Karpas-422 (cell line): ENCODE measurements around the gene LMBRD1. TPM values are rescaled to one million over a fixed set of nuclear protein-coding genes. Genes with fewer than 3 reads are reported as not detected.
A peak's percentile ranks its signal among the peaks of the same experiment; 100 is the strongest.

ENCODE experiments used
- DNase-seq: peaks from one replicate; pipeline ENCODE4 v3.0.0-alpha.2; 2015
- H2AFZ ChIP-seq: fragments of 200-600 bp; sonication (generic); 2 replicates; pipeline ENCODE4 v1.6.1; 2014; ENCODE audit warnings: antibody characterized with exemption, low read length, mixed read lengths
- H3K27ac ChIP-seq: fragments of 200-600 bp; sonication (generic); 2 replicates; pipeline ENCODE4 v1.5.1; 2014; ENCODE audit warnings: mild to moderate bottlenecking, low read length, moderate library complexity
- H3K27me3 ChIP-seq: fragments of 200-600 bp; sonication (generic); 2 replicates; pipeline ENCODE4 v1.6.1; 2014; ENCODE audit warnings: low read length, mixed read lengths
- H3K36me3 ChIP-seq: fragments of 200-600 bp; sonication (generic); 2 replicates; pipeline ENCODE4 v1.6.1; 2014; ENCODE audit warnings: low read length, mixed read lengths; ENCODE audit not compliant: insufficient read depth
- H3K4me1 ChIP-seq: fragments of 200-600 bp; sonication (generic); 2 replicates; pipeline ENCODE4 v1.6.1; 2014; ENCODE audit warnings: mild to moderate bottlenecking, low read length, mixed read lengths
- H3K4me2 ChIP-seq: fragments of 200-600 bp; sonication (generic); 2 replicates; pipeline ENCODE4 v1.6.1; 2014; ENCODE audit warnings: low read length, low read depth, mild to moderate bottlenecking; ENCODE audit not compliant: poor library complexity, severe bottlenecking
- H3K4me3 ChIP-seq: fragments of 200-600 bp; sonication (generic); 2 replicates; pipeline ENCODE4 v1.5.1; 2014; ENCODE audit warnings: mild to moderate bottlenecking, antibody characterized with exemption, low read length, mixed read lengths
- H3K79me2 ChIP-seq: fragments of 200-600 bp; sonication (generic); 2 replicates; pipeline ENCODE4 v1.6.1; 2014; ENCODE audit warnings: mild to moderate bottlenecking, low read length, mixed read lengths
- H3K9ac ChIP-seq: fragments of 200-600 bp; sonication (generic); 2 replicates; pipeline ENCODE4 v1.6.0; 2014; ENCODE audit warnings: low read length
- H3K9me2 ChIP-seq: fragments of 200-600 bp; sonication (generic), shearing (Covaris generic); replicated peaks from 2 replicates; pipeline ENCODE4 v1.6.0; 2014; ENCODE audit warnings: mild to moderate bottlenecking, low read length, moderate library complexity; ENCODE audit not compliant: insufficient read depth
- H3K9me3 ChIP-seq: fragments of 300-700, 200-600 bp; sonication (generic); 2 replicates; pipeline ENCODE4 v1.6.1; 2014; ENCODE audit warnings: low read length, mixed read lengths
- H4K20me1 ChIP-seq: fragments of 200-600 bp; sonication (generic); 2 replicates; pipeline ENCODE4 v1.6.1; 2014; ENCODE audit warnings: mild to moderate bottlenecking, antibody characterized with exemption, low read length, low read depth; ENCODE audit not compliant: insufficient read depth
- total RNA-seq: library from RNA; depleted of rRNA; stranded (reverse); fragments of >200 nt; shearing (Covaris generic); gene quantifications from 2 replicates; pipeline ENCODE4 v1.2.3, GENCODE V29; 2014; ENCODE audit warnings: low replicate concordance

LMBRD1 gene
- total RNA-seq, 1 experiment from 2014 or later, result 53.6 TPM

- Histone ChIP-seq H3K9me3 (peaks cover 4% of the 10 kb centered on the region; the same call in 1 of the 2 replicates), H3K4me3 (no peak overlapping the region), H3K9me2 (no peaks in the 10 kb centered on the region), H3K36me3 (no peaks in the 10 kb centered on the region; the same call in 1 of the 2 replicates), H3K9ac (no peak overlapping the region), H3K27me3 (no peaks in the 10 kb centered on the region), H2AFZ (no peak overlapping the region), H3K79me2 (peaks cover 95% of the 10 kb centered on the region), H3K27ac (no peak overlapping the region), H3K4me2 (no peak overlapping the region), H4K20me1 (no peaks in the 10 kb centered on the region), H3K4me1 (no peaks in the 10 kb centered on the region)
- DNase-seq, result no peak
Measured at GRCh38 chr6:69758214-69758613, 38.6 kb downstream of the LMBRD1 start.

- no peak overlapping the region for H2AFZ ChIP-seq
- H3K27me3 ChIP-seq, result no peaks in the 10 kb centered on the region
- peaks cover 3% of the 10 kb centered on the region; the same call in 1 of the 2 replicates for H3K36me3 ChIP-seq
- H3K9ac ChIP-seq, result no peak overlapping the region
- peaks cover 4% of the 10 kb centered on the region; the same call in 1 of the 2 replicates for H3K9me3 ChIP-seq
- H3K4me2 ChIP-seq, result no peak overlapping the region
- no peak for DNase-seq
- H3K4me1 ChIP-seq, result no peaks in the 10 kb centered on the region
- H4K20me1 ChIP-seq, result no peaks in the 10 kb centered on the region
- H3K9me2 ChIP-seq, result no peaks in the 10 kb centered on the region
- peaks cover 94% of the 10 kb centered on the region for H3K79me2 ChIP-seq
- H3K4me3 ChIP-seq, result no peak overlapping the region
- no peak overlapping the region for H3K27ac ChIP-seq
Measured at GRCh38 chr6:69756907-69757306, 39.9 kb downstream of the LMBRD1 start.

- no peak overlapping the region for H3K27ac ChIP-seq
- peaks cover 4% of the 10 kb centered on the region; the same call in 1 of the 2 replicates for H3K9me3 ChIP-seq
- H3K9me2 ChIP-seq, result no peaks in the 10 kb centered on the region
- H2AFZ ChIP-seq, result no peak overlapping the region
- peaks cover 3% of the 10 kb centered on the region; the same call in 1 of the 2 replicates for H3K36me3 ChIP-seq
- no peak for DNase-seq
- H3K4me1 ChIP-seq, result no peaks in the 10 kb centered on the region
- no peaks in the 10 kb centered on the region for H4K20me1 ChIP-seq
- H3K79me2 ChIP-seq, result peaks cover 93% of the 10 kb centered on the region
- H3K4me2 ChIP-seq, result no peak overlapping the region
- H3K9ac ChIP-seq, result no peak overlapping the region
- H3K27me3 ChIP-seq, result no peaks in the 10 kb centered on the region
- no peak overlapping the region for H3K4me3 ChIP-seq
Measured at GRCh38 chr6:69756366-69756765, 40.4 kb downstream of the LMBRD1 start.

- Histone ChIP-seq H3K9me3 (no peaks in the 10 kb centered on the region), H3K36me3 (0 out of 2 replicates have a peak, but pooled peaks cover 1% of the 10 kb centered on the region), H3K4me2 (no peak overlapping the region)
Measured at GRCh38 chr6:69735027-69735426, 61.8 kb downstream of the LMBRD1 start.

GRCh38 chr6:69732640-69733039 is 64.2 kb downstream of the LMBRD1 start:
- Histone ChIP-seq H3K36me3 (no peaks in the 10 kb centered on the region), H3K27ac (no peak overlapping the region), H2AFZ (no peak overlapping the region), H3K4me2 (no peak overlapping the region), H3K27me3 (no peaks in the 10 kb centered on the region), H4K20me1 (no peaks in the 10 kb centered on the region), H3K79me2 (peaks cover 8% of the 10 kb centered on the region; the same call in 1 of the 2 replicates), H3K4me3 (no peak overlapping the region), H3K9ac (no peak overlapping the region), H3K9me3 (no peaks in the 10 kb centered on the region), H3K4me1 (peaks cover 11% of the 10 kb centered on the region), H3K9me2 (no peaks in the 10 kb centered on the region)
- peak; percentile 73 for DNase-seq

More at GRCh38 chr6:69735027-69735426, 61.8 kb downstream of the LMBRD1 start:
- H3K27me3 ChIP-seq, result no peaks in the 10 kb centered on the region
- no peaks in the 10 kb centered on the region for H3K9me2 ChIP-seq
- H3K4me3 ChIP-seq, result no peak overlapping the region
- no peaks in the 10 kb centered on the region for H4K20me1 ChIP-seq
- H2AFZ ChIP-seq, result no peak overlapping the region
- H3K79me2 ChIP-seq, result peaks cover 5% of the 10 kb centered on the region; the same call in 1 of the 2 replicates
- no peak overlapping the region for H3K27ac ChIP-seq
- peaks cover 11% of the 10 kb centered on the region for H3K4me1 ChIP-seq
- DNase-seq, result no peak
- H3K9ac ChIP-seq, result no peak overlapping the region

- Histone ChIP-seq H3K27ac (no peak overlapping the region), H3K9me3 (no peaks in the 10 kb centered on the region), H3K9me2 (no peaks in the 10 kb centered on the region), H4K20me1 (no peaks in the 10 kb centered on the region), H3K27me3 (no peaks in the 10 kb centered on the region), H3K4me1 (peaks cover 11% of the 10 kb centered on the region), H2AFZ (no peak overlapping the region), H3K9ac (no peak overlapping the region), H3K4me2 (no peak overlapping the region), H3K4me3 (no peak overlapping the region), H3K36me3 (no peaks in the 10 kb centered on the region), H3K79me2 (peaks cover 8% of the 10 kb centered on the region; the same call in 1 of the 2 replicates)
- no peak for DNase-seq
Measured at GRCh38 chr6:69732045-69732444, 64.8 kb downstream of the LMBRD1 start.

- Histone ChIP-seq H3K27me3 (no peaks in the 10 kb centered on the region), H3K4me3 (no peak overlapping the region), H2AFZ (no peak overlapping the region), H3K4me2 (no peak overlapping the region), H3K9me2 (no peaks in the 10 kb centered on the region), H3K27ac (no peak overlapping the region), H3K9ac (no peak overlapping the region), H4K20me1 (no peaks in the 10 kb centered on the region), H3K36me3 (peaks cover 3% of the 10 kb centered on the region; the same call in 1 of the 2 replicates), H3K79me2 (peaks cover 16% of the 10 kb centered on the region), H3K4me1 (peaks cover 11% of the 10 kb centered on the region), H3K9me3 (no peaks in the 10 kb centered on the region)
- DNase-seq, result peak; percentile 64
Measured at GRCh38 chr6:69729870-69730449, 66.8 kb downstream of the LMBRD1 start.

GRCh38 chr6:69722683-69723082 is 74.1 kb downstream of the LMBRD1 start:
- Histone ChIP-seq H3K9me2 (no peaks in the 10 kb centered on the region), H3K27me3 (no peaks in the 10 kb centered on the region), H3K79me2 (peaks cover 21% of the 10 kb centered on the region), H3K9me3 (no peaks in the 10 kb centered on the region), H4K20me1 (no peaks in the 10 kb centered on the region), H3K27ac (no peak overlapping the region), H3K4me1 (no peaks in the 10 kb centered on the region), H3K4me2 (no peak overlapping the region), H3K9ac (no peak overlapping the region), H3K36me3 (peaks cover 12% of the 10 kb centered on the region), H2AFZ (no peak overlapping the region), H3K4me3 (no peak overlapping the region)
- no peak for DNase-seq
